ENCODE data around the gene TBC1D22A. TPM values are rescaled to one million over a fixed set of nuclear protein-coding genes. Genes with fewer than 3 reads are reported as not detected.

The TBC1D22A gene
- total RNA-seq, 2 experiments from 2014 or later, result 22.3 to 43.9 TPM

- no peak overlapping the region for H3K4me3 ChIP-seq (ENCODE audit: low read depth, low read length, poor library complexity, severe bottlenecking)
- no peak overlapping the region for H2AFZ ChIP-seq (ENCODE audit: low read length)
- H3K36me3 ChIP-seq (ENCODE audit: insufficient read depth, low read length), result no peaks in the 10 kb centered on the region
- no peak overlapping the region for H3K27ac ChIP-seq (ENCODE audit: low read depth, low read length, poor library complexity, severe bottlenecking)
- no peaks in the 10 kb centered on the region for H3K79me2 ChIP-seq (ENCODE audit: insufficient read depth, low read depth, low read length)
- ChIA-PET POLR2A (no interaction called here), CTCF (ENCODE audit: unreplicated experiment) (no interaction called here)
- no peaks in the 10 kb centered on the region for H4K20me1 ChIP-seq (ENCODE audit: insufficient read depth, low read length)
- TF ChIP-seq CTCF (conservative IDR thresholded peaks at IDR 0.05; ENCODE audit: low read length) (no peak), EZH2phosphoT487 (IDR thresholded peaks at IDR 0.05; ENCODE audit: borderline replicate concordance, low read depth, low read length) (no peak)
- no peak overlapping the region for H3K4me2 ChIP-seq (ENCODE audit: low read length)
- no peaks in the 10 kb centered on the region for H3K9me2 ChIP-seq (ENCODE audit: insufficient read depth, low read length)
- H3K9me3 ChIP-seq (ENCODE audit: low read length), result no peaks in the 10 kb centered on the region
- no peak for DNase-seq (ENCODE audit: low spot score)
- intact Hi-C loops (cut with micrococcal nuclease; ENCODE audit: unreplicated experiment), result no loop called here
- BruUV-seq (replicated peaks), result no TSS peak
- no peaks in the 10 kb centered on the region for H3K4me1 ChIP-seq (ENCODE audit: insufficient read depth, low read length, poor library complexity, severe bottlenecking)
Measured at GRCh38 chr22:47088480-47089158, 326.2 kb downstream of the TBC1D22A start.

GRCh38 chr22:47089374-47089773 is 326.9 kb downstream of the TBC1D22A start:
- intact Hi-C loops (cut with micrococcal nuclease; ENCODE audit: unreplicated experiment), result no loop called here
- Histone ChIP-seq H3K36me3 (ENCODE audit: insufficient read depth, low read length) (no peaks in the 10 kb centered on the region), H3K9me2 (ENCODE audit: insufficient read depth, low read length) (no peaks in the 10 kb centered on the region), H4K20me1 (ENCODE audit: insufficient read depth, low read length) (no peaks in the 10 kb centered on the region), H2AFZ (ENCODE audit: low read length) (no peak overlapping the region), H3K9me3 (ENCODE audit: low read length) (no peaks in the 10 kb centered on the region), H3K4me3 (ENCODE audit: low read depth, low read length, poor library complexity, severe bottlenecking) (no peak overlapping the region), H3K79me2 (ENCODE audit: insufficient read depth, low read depth, low read length) (no peaks in the 10 kb centered on the region), H3K4me1 (ENCODE audit: insufficient read depth, low read length, poor library complexity, severe bottlenecking) (no peaks in the 10 kb centered on the region), H3K4me2 (ENCODE audit: low read length) (no peak overlapping the region), H3K27ac (ENCODE audit: low read depth, low read length, poor library complexity, severe bottlenecking) (no peak overlapping the region)
- DNase-seq (ENCODE audit: low spot score), result no peak
- no TSS peak for BruUV-seq (replicated peaks)
- TF ChIP-seq CTCF (conservative IDR thresholded peaks at IDR 0.05; ENCODE audit: low read length) (no peak), EZH2phosphoT487 (IDR thresholded peaks at IDR 0.05; ENCODE audit: borderline replicate concordance, low read depth, low read length) (no peak)
- ChIA-PET POLR2A (no interaction called here), CTCF (ENCODE audit: unreplicated experiment) (no interaction called here)

GRCh38 chr22:47089796-47090460 is 327.5 kb downstream of the TBC1D22A start:
- H2AFZ ChIP-seq (ENCODE audit: low read length), result no peak overlapping the region
- H3K79me2 ChIP-seq (ENCODE audit: insufficient read depth, low read depth, low read length), result no peaks in the 10 kb centered on the region
- ChIA-PET POLR2A (no interaction called here), CTCF (ENCODE audit: unreplicated experiment) (no interaction called here)
- TF ChIP-seq CTCF (conservative IDR thresholded peaks at IDR 0.05; ENCODE audit: low read length), result no peak
- H3K27ac ChIP-seq (ENCODE audit: low read depth, low read length, poor library complexity, severe bottlenecking), result no peak overlapping the region
- H3K9me3 ChIP-seq (ENCODE audit: low read length), result no peaks in the 10 kb centered on the region
- H3K9me2 ChIP-seq (ENCODE audit: insufficient read depth, low read length), result no peaks in the 10 kb centered on the region
- no TSS peak for BruUV-seq (replicated peaks)
- intact Hi-C loops (cut with micrococcal nuclease; ENCODE audit: unreplicated experiment), result no loop called here
- no peak for DNase-seq (ENCODE audit: low spot score)
- no peak overlapping the region for H3K4me3 ChIP-seq (ENCODE audit: low read depth, low read length, poor library complexity, severe bottlenecking)
- no peaks in the 10 kb centered on the region for H4K20me1 ChIP-seq (ENCODE audit: insufficient read depth, low read length)
- H3K36me3 ChIP-seq (ENCODE audit: insufficient read depth, low read length), result no peaks in the 10 kb centered on the region
- no peak overlapping the region for H3K4me2 ChIP-seq (ENCODE audit: low read length)
- H3K4me1 ChIP-seq (ENCODE audit: insufficient read depth, low read length, poor library complexity, severe bottlenecking), result no peaks in the 10 kb centered on the region

Measured in OCI-LY7 (cell line).